B cell (primary cell): ENCODE results near the gene TRMT10A. TPM values are rescaled to one million over a fixed set of nuclear protein-coding genes. Genes with fewer than 3 reads are reported as not detected.

Experiments
- ATAC-seq: fragments of 200-7000 bp; cut with Tn5 transposase; one replicate; pipeline ENCODE4 v1.10.0; 2021; ENCODE audit warnings: low read depth, mild to moderate bottlenecking, moderate number of reproducible peaks, moderate library complexity
- CTCF ChIA-PET: fragments of 350-600 bp; sonication (Branson Sonifier 250); formaldehyde crosslinking; loops from one replicate; lab custom pipeline; 2021; ENCODE audit warnings: antibody characterized with exemption, inconsistent platforms; lab: Charles Lee
- POLR2A ChIA-PET: fragments of 350-600 bp; sonication (Branson Sonifier 250); formaldehyde crosslinking; loops from one replicate; lab custom pipeline; 2021; ENCODE audit warnings: antibody characterized with exemption; lab: Charles Lee
- DNase-seq: peaks from one replicate; pipeline ENCODE4 v3.0.0; 2013
- H2AFZ ChIP-seq: 2 replicates; pipeline ENCODE4 v1.6.1; 2012; ENCODE audit warnings: mild to moderate bottlenecking, low read depth, low read length; ENCODE audit not compliant: insufficient read depth, poor library complexity, severe bottlenecking
- H3K27ac ChIP-seq, 2 donors: 1 replicate in 1 of 2; 2 replicates in 1 of 2; pipeline ENCODE4 v1.5.1; 2012 to 2013; ENCODE audit warnings: low read length in 2 of 2, mild to moderate bottlenecking in 2 of 2, moderate library complexity in 1 of 2
- H3K27me3 ChIP-seq, 4 experiments: fragments of 200-600 bp in 1 of 4; sonication (generic) in 1 of 4; replicated peaks in 1 of 4; 1 replicate in 2 of 4; 2 replicates in 2 of 4; pipeline versions ENCODE4 v1.6.1 to v1.7.0; 2013 to 2016; ENCODE audit warnings: low read length in 3 of 4, mild to moderate bottlenecking in 2 of 4, mixed read lengths in 1 of 4, moderate library complexity in 1 of 4; ENCODE audit not compliant: insufficient read depth in 4 of 4, control insufficient read depth in 3 of 4; ENCODE audit errors: control extremely low read depth in 1 of 4
- H3K36me3 ChIP-seq, 2 experiments: replicated peaks in 1 of 2; 1 replicate in 1 of 2; 2 replicates in 1 of 2; pipeline versions ENCODE4 v1.6.1 to v1.7.1; 2013; ENCODE audit warnings: low read length in 1 of 2; ENCODE audit not compliant: insufficient read depth in 2 of 2, control insufficient read depth in 1 of 2; ENCODE audit errors: control extremely low read depth in 1 of 2, extremely low read depth in 1 of 2
- H3K4me1 ChIP-seq, 2 donors: fragments of 200-600 bp in 1 of 2; sonication (generic) in 1 of 2; 1 replicate in 1 of 2; 2 replicates in 1 of 2; pipeline versions ENCODE4 v1.5.1 to v1.6.1; 2013 to 2017; ENCODE audit warnings: low read length in 2 of 2; ENCODE audit not compliant: control insufficient read depth in 2 of 2, insufficient read depth in 2 of 2
- H3K4me2 ChIP-seq: replicated peaks from 2 replicates; pipeline ENCODE3; 2012; ENCODE audit warnings: mild to moderate bottlenecking, low read depth, low read length; ENCODE audit not compliant: poor library complexity, severe bottlenecking
- H3K4me3 ChIP-seq, 5 experiments: fragments of 200-600 bp in 1 of 5; sonication (generic) in 1 of 5; 1 replicate in 3 of 5; 2 replicates in 2 of 5; pipeline versions ENCODE4 v1.5.1 to v1.7.0; 2011 to 2016; ENCODE audit warnings: low read length in 4 of 5, mild to moderate bottlenecking in 4 of 5, low read depth in 2 of 5, control low read depth in 1 of 5, moderate library complexity in 1 of 5; ENCODE audit not compliant: insufficient read depth in 1 of 5; ENCODE audit errors: control extremely low read depth in 1 of 5, extremely low read depth in 1 of 5
- H3K79me2 ChIP-seq: fragments of 200-600 bp; sonication (generic); one replicate; pipeline ENCODE4 v1.6.0; 2016; ENCODE audit warnings: low read length; ENCODE audit not compliant: control insufficient read depth, insufficient read depth
- H3K9ac ChIP-seq: fragments of 200-600 bp; sonication (generic); 2 replicates; pipeline ENCODE4 v1.6.1; 2017; ENCODE audit warnings: mild to moderate bottlenecking, low read length, moderate library complexity
- H3K9me3 ChIP-seq, 3 donors: one replicate each; pipeline versions ENCODE4 v1.6.1 to v1.7.1; 2013; ENCODE audit warnings: low read length in 2 of 3; ENCODE audit not compliant: control insufficient read depth in 2 of 3, insufficient read depth in 1 of 3; ENCODE audit errors: control extremely low read depth in 1 of 3
- H4K20me1 ChIP-seq: 2 replicates; pipeline ENCODE4 v1.6.0; 2012; ENCODE audit warnings: mild to moderate bottlenecking, low read length; ENCODE audit not compliant: insufficient read depth, control insufficient read depth, poor library complexity, severe bottlenecking
- H3K27ac Mint-ChIP-seq: one replicate; pipeline ENCODE4 v1.8.0; 2021; ENCODE audit warnings: mixed read lengths
- H3K27me3 Mint-ChIP-seq: one replicate; pipeline ENCODE4 v1.8.0; 2021; ENCODE audit warnings: mixed read lengths
- H3K4me1 Mint-ChIP-seq: one replicate; pipeline ENCODE4 v1.8.0; 2021; ENCODE audit warnings: mixed read lengths
- H3K4me3 Mint-ChIP-seq: one replicate; pipeline ENCODE4 v1.8.0; 2021; ENCODE audit warnings: mixed read lengths
- H3K9me3 Mint-ChIP-seq: one replicate; pipeline ENCODE4 v1.8.0; 2022; ENCODE audit warnings: mixed read lengths; ENCODE audit not compliant: insufficient read depth
- EZH2 ChIP-seq: IDR thresholded peaks from 2 replicates; pipeline ENCODE4 v1.6.1; 2012; ENCODE audit warnings: borderline replicate concordance, low read depth, mild to moderate bottlenecking, moderate library complexity, low read length; ENCODE audit not compliant: insufficient read depth, poor library complexity, severe bottlenecking
- WGBS: methylation state at CpG from one replicate; pipeline ENCODE4 v1.1.5; 2013; ENCODE audit warnings: missing lambda C conversion rate; ENCODE audit not compliant: insufficient coverage; 5-methylcytosine and 5-hydroxymethylcytosine counted together
- intact Hi-C: fragments of 100-400 bp; cut with micrococcal nuclease; formaldehyde crosslinking; loops from one replicate; pipeline ENCODE4 v1.10.0; 2022
- polyA plus RNA-seq: library from polyadenylated mRNA; depleted of rRNA; stranded (reverse); fragments of >200 nt; gene quantifications from 2 replicates; pipeline ENCODE4 v1.2.3, GENCODE V29; 2012
- total RNA-seq, 2 donors: library from RNA; stranded (reverse); fragments of 120-200 nt in 1 of 2; gene quantifications; 1 replicate in 1 of 2; 2 replicates in 1 of 2; pipeline versions ENCODE4 v1.2.3 to v1.2.4, GENCODE V29; 2013 to 2022
- TF ChIP-seq, protein P1 (sequence below): fragments of 200-600 bp; IDR thresholded peaks from one replicate; pipeline ENCODE4 v1.8.0; 2022; ENCODE audit warnings: antibody characterized with exemption, mild to moderate bottlenecking

Gene TRMT10A
- total and polyA plus RNA-seq, 2 donors (not counting 1 experiment from before 2014, with no cell fraction given), result 1.4 to 5.5 TPM

DNA sequence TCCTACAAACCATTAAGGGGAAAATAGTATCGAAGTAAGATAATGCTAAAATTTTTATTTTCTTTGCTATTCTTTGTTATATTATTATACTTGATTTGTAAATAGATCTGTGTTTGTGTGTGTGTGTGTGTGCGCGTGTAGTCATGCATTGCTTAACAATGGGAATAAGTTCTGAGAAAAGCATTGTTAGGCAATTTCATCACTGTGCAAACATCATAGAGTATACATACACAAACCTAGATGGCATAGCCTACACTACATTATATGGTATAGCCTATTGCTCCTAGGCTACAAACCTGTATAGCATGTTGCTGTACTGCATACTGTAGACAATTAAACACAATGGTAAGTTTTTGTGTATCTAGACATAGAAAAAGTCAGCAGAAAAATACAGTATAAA lies 27.9 kb upstream of the TRMT10A start:
- Mint-ChIP-seq H3K9me3 (no peaks in the 10 kb centered on the region), H3K4me3 (no peak overlapping the region), H3K4me1 (no peaks in the 10 kb centered on the region), H3K27me3 (peaks cover 13% of the 10 kb centered on the region), H3K27ac (no peak overlapping the region)
- Histone ChIP-seq H3K36me3 (no peaks in the 10 kb centered on the region), H3K27ac (no peak overlapping the region), H3K9ac (no peak overlapping the region), H3K4me1 (no peaks in the 10 kb centered on the region), H4K20me1 (no peaks in the 10 kb centered on the region), H3K4me3 (no peak overlapping the region), H3K79me2 (no peaks in the 10 kb centered on the region), H3K27me3 (peaks cover 0 to 4% (median 0%) of the 10 kb centered on the region in 4 experiments), H2AFZ (no peak overlapping the region), H3K4me2 (no peak overlapping the region), H3K9me3 (no peaks in the 10 kb centered on the region)
- ChIA-PET CTCF (no interaction called here), POLR2A (no interaction called here)
- no peak for DNase-seq
- WGBS, result no CpG with 5 or more reads among the region's 3 CpGs
- intact Hi-C loops, result no loop called here
- ATAC-seq, result no peak
- TF ChIP-seq, protein P1, sequence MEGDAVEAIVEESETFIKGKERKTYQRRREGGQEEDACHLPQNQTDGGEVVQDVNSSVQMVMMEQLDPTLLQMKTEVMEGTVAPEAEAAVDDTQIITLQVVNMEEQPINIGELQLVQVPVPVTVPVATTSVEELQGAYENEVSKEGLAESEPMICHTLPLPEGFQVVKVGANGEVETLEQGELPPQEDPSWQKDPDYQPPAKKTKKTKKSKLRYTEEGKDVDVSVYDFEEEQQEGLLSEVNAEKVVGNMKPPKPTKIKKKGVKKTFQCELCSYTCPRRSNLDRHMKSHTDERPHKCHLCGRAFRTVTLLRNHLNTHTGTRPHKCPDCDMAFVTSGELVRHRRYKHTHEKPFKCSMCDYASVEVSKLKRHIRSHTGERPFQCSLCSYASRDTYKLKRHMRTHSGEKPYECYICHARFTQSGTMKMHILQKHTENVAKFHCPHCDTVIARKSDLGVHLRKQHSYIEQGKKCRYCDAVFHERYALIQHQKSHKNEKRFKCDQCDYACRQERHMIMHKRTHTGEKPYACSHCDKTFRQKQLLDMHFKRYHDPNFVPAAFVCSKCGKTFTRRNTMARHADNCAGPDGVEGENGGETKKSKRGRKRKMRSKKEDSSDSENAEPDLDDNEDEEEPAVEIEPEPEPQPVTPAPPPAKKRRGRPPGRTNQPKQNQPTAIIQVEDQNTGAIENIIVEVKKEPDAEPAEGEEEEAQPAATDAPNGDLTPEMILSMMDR, result no peak
- TF ChIP-seq EZH2, result no peak

DNA sequence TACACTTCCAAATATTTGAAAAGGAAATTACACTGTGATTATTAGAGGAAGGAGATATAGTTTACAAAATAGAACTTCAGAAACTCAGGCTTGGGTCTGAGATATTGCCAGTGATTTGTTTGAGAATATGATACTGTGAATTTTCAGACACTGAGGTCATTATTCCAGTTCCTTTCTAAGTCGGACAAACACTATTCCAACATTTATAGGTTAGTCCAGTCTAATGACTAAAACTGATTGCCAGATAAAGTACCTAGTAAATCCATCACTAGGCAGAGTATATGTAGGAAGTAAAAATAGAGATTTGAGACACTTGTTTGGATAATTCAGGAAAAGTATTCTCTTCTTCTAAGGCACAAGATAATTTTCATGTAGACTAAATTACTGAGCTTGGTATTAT lies 24.0 kb upstream of the TRMT10A start:
- intact Hi-C loops, result no loop called here
- Histone ChIP-seq H3K27me3 (peaks cover 0 to 11% (median 0%) of the 10 kb centered on the region in 4 experiments), H3K36me3 (no peaks in the 10 kb centered on the region), H3K4me3 (no peak overlapping the region), H4K20me1 (no peaks in the 10 kb centered on the region), H3K27ac (no peak overlapping the region), H3K9ac (no peak overlapping the region), H3K4me1 (no peaks in the 10 kb centered on the region), H3K9me3 (peaks cover 0 to under 1% (median 0%) of the 10 kb centered on the region in 3 donors), H3K4me2 (no peak overlapping the region), H2AFZ (no peak overlapping the region), H3K79me2 (no peaks in the 10 kb centered on the region)
- DNase-seq (no peak), ATAC-seq (no peak)
- Mint-ChIP-seq H3K4me1 (no peaks in the 10 kb centered on the region), H3K27me3 (peaks cover 13% of the 10 kb centered on the region), H3K27ac (no peak overlapping the region), H3K4me3 (no peak overlapping the region), H3K9me3 (no peaks in the 10 kb centered on the region)
- WGBS, result no CpG with 5 or more reads among the region's 1 CpG
- CTCF ChIA-PET, result no interaction called here
- POLR2A ChIA-PET, result no interaction called here
- no peak for TF ChIP-seq EZH2
- TF ChIP-seq, protein P1, result no peak
